Fibroblast of pulmonary artery (primary cell): Measurements from ENCODE around the gene NDUFS7.

Source experiments
- DNase-seq: peaks from one replicate; pipeline ENCODE4 v3.0.0-alpha.2; 2010; ENCODE audit warnings: low read depth
- H3K4me3 ChIP-seq: replicated peaks from 2 replicates; pipeline ENCODE4 v1.5.1; 2011; ENCODE audit warnings: low read depth, mild to moderate bottlenecking, control low read depth, low read length, moderate library complexity
- CTCF ChIP-seq: IDR thresholded peaks from 2 replicates; pipeline ENCODE4 v1.5.1; 2011; ENCODE audit warnings: mild to moderate bottlenecking, control low read depth, low read length, inconsistent platforms; ENCODE audit errors: missing control alignments

The NDUFS7 gene

DNA sequence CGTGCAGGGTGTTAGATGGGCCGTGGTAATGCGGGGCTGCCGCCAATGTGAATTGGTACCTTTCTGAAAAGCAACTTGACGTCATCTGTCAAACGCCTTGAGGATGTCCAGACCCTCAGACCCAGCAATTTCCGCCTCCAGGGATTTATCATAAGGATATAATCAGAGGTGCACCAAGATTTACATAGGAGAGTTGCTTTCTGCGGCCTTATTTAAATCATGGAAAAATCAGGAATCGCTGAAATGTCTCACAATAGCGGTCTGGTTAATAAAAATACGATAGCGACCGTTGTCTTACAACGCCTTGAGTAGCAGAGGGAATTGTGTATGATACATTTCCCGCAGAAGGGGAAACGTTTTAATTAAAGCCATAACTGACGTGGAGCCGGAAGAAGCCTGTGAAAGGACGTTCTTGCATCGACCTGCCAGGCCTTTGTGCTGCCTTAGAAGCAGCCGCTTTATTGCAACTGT is 32.3 kb upstream of the NDUFS7 start:
- no peak for DNase-seq
- TF ChIP-seq CTCF = no peak
- no peak overlapping the region for H3K4me3 ChIP-seq

DNA sequence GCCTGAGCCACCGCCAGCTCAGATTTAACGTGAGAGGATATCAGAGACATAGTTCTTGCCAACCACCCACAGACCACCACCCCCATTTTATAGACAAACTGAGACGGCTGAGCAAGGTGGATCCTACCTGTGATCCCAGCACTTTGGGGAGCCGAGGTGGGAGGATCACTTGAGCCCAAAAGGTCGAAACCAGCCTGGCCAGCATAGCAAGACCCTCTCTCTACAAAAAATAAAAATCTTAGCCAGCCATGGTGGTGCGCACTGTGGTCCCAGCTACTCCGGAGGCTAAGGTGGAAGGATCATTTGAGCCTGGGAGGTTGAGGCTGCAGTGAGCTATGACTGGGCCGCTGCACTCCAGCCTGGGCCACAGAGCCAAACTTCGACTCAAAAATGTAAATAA is 30.6 kb upstream of the NDUFS7 start:
- no peak for DNase-seq
- H3K4me3 ChIP-seq = no peak overlapping the region
- no peak for TF ChIP-seq CTCF

- no peak for DNase-seq
- no peak for TF ChIP-seq CTCF
- peak overlapping the region; percentile 84 for H3K4me3 ChIP-seq
Measured at GRCh38 chr19:1354970-1355567, 28.6 kb upstream of the NDUFS7 start.

DNA sequence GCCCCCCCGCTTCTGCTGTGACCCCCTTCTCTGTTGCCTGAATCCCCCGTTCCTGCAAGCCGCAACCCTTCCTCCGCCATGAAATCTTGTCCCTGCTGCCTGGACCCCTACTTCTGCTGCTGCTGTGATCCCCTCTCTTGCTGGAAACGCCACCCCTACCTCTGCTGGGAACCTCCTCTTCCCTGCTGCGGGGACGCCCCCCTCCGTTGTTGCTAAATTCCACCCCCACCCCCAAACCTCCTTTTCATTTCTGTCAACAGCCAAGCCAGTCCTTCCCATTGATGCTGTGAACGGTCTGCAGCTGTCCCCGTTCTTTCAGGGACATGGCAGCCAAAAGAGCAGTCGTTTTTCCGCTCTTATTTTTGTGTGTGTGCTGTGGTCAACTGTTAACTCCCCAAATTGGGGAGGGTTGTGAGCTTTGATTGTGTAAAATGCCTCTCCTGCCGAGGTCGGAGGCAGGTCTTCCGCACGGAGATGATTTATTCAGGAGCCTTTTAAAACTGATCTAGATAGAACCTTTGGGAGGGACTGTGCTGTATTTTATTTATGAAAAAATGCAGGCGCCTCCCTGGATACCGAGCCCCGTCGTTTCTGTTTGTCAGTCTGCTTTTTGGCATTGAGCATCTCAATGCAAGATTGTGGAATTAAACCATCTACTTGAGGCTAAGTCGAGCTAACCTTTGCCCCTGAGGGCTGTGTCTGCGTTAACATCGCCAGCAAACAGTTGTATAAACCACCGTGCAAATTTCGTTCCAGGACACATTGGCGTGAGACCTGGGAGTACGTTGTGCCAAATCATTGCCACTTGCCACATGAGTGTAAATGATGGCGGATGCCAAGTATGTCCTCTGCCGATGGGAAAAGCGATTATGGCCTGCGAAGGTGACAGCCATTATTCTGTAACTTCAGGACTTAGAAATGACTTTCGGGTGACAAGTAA is 27.9 kb upstream of the NDUFS7 start:
- peak; percentile 29 for DNase-seq
- peak overlapping the region; percentile 84 for H3K4me3 ChIP-seq
- TF ChIP-seq CTCF = no peak

DNA sequence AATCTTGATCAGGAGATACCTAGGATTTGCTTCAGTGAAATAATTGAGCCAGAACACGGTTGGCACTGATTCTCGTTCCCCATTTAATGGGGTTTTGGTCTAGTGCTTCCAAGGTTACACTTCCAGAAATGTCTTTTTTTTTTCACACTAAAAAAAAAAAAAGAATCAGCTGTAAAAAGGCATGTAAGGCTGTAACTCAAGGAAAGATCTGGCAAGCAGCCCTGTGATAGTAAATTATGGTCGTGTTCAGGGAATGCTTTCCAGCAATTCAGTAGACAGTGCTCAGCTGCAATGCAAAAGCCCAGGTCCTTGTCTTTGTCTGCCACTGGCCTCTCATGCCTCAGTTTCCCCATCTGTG is 27.2 kb upstream of the NDUFS7 start:
- peak overlapping the region; percentile 84 for H3K4me3 ChIP-seq
- TF ChIP-seq CTCF = no peak

GRCh38 chr19:1357531-1358109 is 26.1 kb upstream of the NDUFS7 start:
- no peak overlapping the region for H3K4me3 ChIP-seq
- no peak for DNase-seq
- no peak for TF ChIP-seq CTCF

More for the DNA sequence above, 27.2 kb upstream of the NDUFS7 start:
- no peak for DNase-seq
